Measurements from ENCODE around the gene DDX18. TPM values are rescaled to one million over a fixed set of nuclear protein-coding genes. Genes with fewer than 3 reads are reported as not detected.

DDX18 gene
- total RNA-seq, 1 experiment from 2014 or later = 106 TPM

Other genes starting within 250 kb of the DDX18 start
- 13.5 and 17.0 TPM in 2 replicates for gene CCDC93, start 199.4 kb downstream of the DDX18 start, total RNA-seq (2014; rRNA removed; shearing (Covaris generic))